ENCODE measurements around the gene SERPINF2. TPM values are rescaled to one million over a fixed set of nuclear protein-coding genes. Genes with fewer than 3 reads are reported as not detected.
"Not testable (repeated sequence)": the region's sequence is repeated elsewhere in the genome, so short reads cannot be mapped to it uniquely, and the experiment has no call there.

Gene SERPINF2
- total RNA-seq, 1 experiment from 2014 or later, result not detected

- not testable (repeated sequence) for H3K27me3 ChIP-seq; H3K36me3 ChIP-seq; H3K27ac ChIP-seq; H3K9me3 ChIP-seq (replicated peaks); H3K4me1 ChIP-seq; DNase-seq; H3K4me3 ChIP-seq
These were observed 55.2 kb downstream of the SERPINF2 start for GRCh38 chr17:1797846-1798245.

- Histone ChIP-seq H3K4me3 (no peak overlapping the region), H3K9me3 (replicated peaks) (no peaks in the 10 kb centered on the region), H3K27me3 (no peaks in the 10 kb centered on the region), H3K27ac (no peak overlapping the region), H3K4me1 (no peaks in the 10 kb centered on the region), H3K36me3 (peaks cover 7% of the 10 kb centered on the region; the same call in 1 of the 2 replicates)
- no peak for DNase-seq
These were observed 57.6 kb downstream of the SERPINF2 start for GRCh38 chr17:1800240-1800639.

- no peaks in the 10 kb centered on the region for H3K4me1 ChIP-seq
- H3K27ac ChIP-seq, result no peak overlapping the region
- H3K4me3 ChIP-seq, result no peak overlapping the region
- H3K36me3 ChIP-seq, result peaks cover 7% of the 10 kb centered on the region; the same call in 1 of the 2 replicates
- no peaks in the 10 kb centered on the region for H3K27me3 ChIP-seq
- H3K9me3 ChIP-seq (replicated peaks), result no peaks in the 10 kb centered on the region
- no peak for DNase-seq
These were observed 58.0 kb downstream of the SERPINF2 start for GRCh38 chr17:1800712-1801111.

GRCh38 chr17:1802429-1802828, 59.8 kb downstream of the SERPINF2 start:
- DNase-seq, result no peak
- peaks cover 7% of the 10 kb centered on the region; the same call in 1 of the 2 replicates for H3K36me3 ChIP-seq
- H3K9me3 ChIP-seq (replicated peaks), result no peaks in the 10 kb centered on the region
- no peaks in the 10 kb centered on the region for H3K4me1 ChIP-seq
- no peak overlapping the region for H3K27ac ChIP-seq
- H3K27me3 ChIP-seq, result no peaks in the 10 kb centered on the region
- H3K4me3 ChIP-seq, result no peak overlapping the region

- H3K27ac ChIP-seq, result no peak overlapping the region
- DNase-seq, result no peak
- H3K27me3 ChIP-seq, result no peaks in the 10 kb centered on the region
- H3K4me1 ChIP-seq, result no peaks in the 10 kb centered on the region
- H3K9me3 ChIP-seq (replicated peaks), result no peaks in the 10 kb centered on the region
- H3K36me3 ChIP-seq, result peaks cover 7% of the 10 kb centered on the region; the same call in 1 of the 2 replicates
- no peak overlapping the region for H3K4me3 ChIP-seq
These were observed 60.6 kb downstream of the SERPINF2 start for GRCh38 chr17:1803280-1803679.

Other genes with a start within 250 kb of the SERPINF2 start
- gene INPP5K, start 226.3 kb upstream of the SERPINF2 start, total RNA-seq (2014; rRNA removed; shearing (Covaris generic)), result 9.7 and 9.9 TPM in 2 replicates
- gene PITPNA, start 180.1 kb upstream of the SERPINF2 start, total RNA-seq (2014; rRNA removed; shearing (Covaris generic)), result 17.2 and 21.5 TPM in 2 replicates
- 0.63 and 0.66 TPM in 2 replicates for gene SLC43A2, start 114.0 kb upstream of the SERPINF2 start, total RNA-seq (2014; rRNA removed; shearing (Covaris generic))
- 0.06 and 0.13 TPM in 2 replicates for gene SCARF1, start 97.1 kb upstream of the SERPINF2 start, total RNA-seq (2014; rRNA removed; shearing (Covaris generic))
- 0.28 and 0.67 TPM in 2 replicates for gene RILP, start 93.0 kb upstream of the SERPINF2 start, total RNA-seq (2014; rRNA removed; shearing (Covaris generic))
- 144 and 145 TPM in 2 replicates for gene PRPF8, start 58.0 kb upstream of the SERPINF2 start, total RNA-seq (2014; rRNA removed; shearing (Covaris generic))
- 1.2 and 1.3 TPM in 2 replicates for gene TLCD2, start 32.5 kb upstream of the SERPINF2 start, total RNA-seq (2014; rRNA removed; shearing (Covaris generic))
- gene WDR81, start 18.2 kb upstream of the SERPINF2 start, total RNA-seq (2014; rRNA removed; shearing (Covaris generic)), result 8.7 and 10.9 TPM in 2 replicates
- 182 TPM in 2 replicates for gene SERPINF1, start 19.2 kb downstream of the SERPINF2 start, total RNA-seq (2014; rRNA removed; shearing (Covaris generic))
- gene SMYD4, start 87.0 kb downstream of the SERPINF2 start, total RNA-seq (2014; rRNA removed; shearing (Covaris generic)), result 9.6 and 10.1 TPM in 2 replicates
- gene RPA1, start 87.1 kb downstream of the SERPINF2 start, total RNA-seq (2014; rRNA removed; shearing (Covaris generic)), result 38.7 and 45.4 TPM in 2 replicates

Measured in SJCRH30 (cell line).